Measurements from ENCODE around the gene RSL24D1.

Gene RSL24D1

GRCh38 chr15:55239440-55240124 lies 42.8 kb upstream of the RSL24D1 start:
- CTCF ChIA-PET = no interaction called here
- POLR2A ChIA-PET = no interaction called here
- TF ChIP-seq PKNOX1 (IDR thresholded peaks at IDR 0.05) (no peak), ELF4 (IDR thresholded peaks at IDR 0.05) (no peak), HDGF (IDR thresholded peaks at IDR 0.05; ENCODE audit: borderline replicate concordance) (no peak), SUZ12 (IDR thresholded peaks at IDR 0.05) (no peak), FOXA1 (IDR thresholded peaks at IDR 0.05) (no peak), TARDBP (IDR thresholded peaks at IDR 0.05) (no peak), ZNF384 (IDR thresholded peaks at IDR 0.05) (no peak), LEF1 (IDR thresholded peaks at IDR 0.05; ENCODE audit: borderline replicate concordance) (no peak), L3MBTL2 (conservative IDR thresholded peaks at IDR 0.05) (no peak)
- DNase-seq (ENCODE audit: extremely low spot score) = no peak

GRCh38 chr15:55238877-55239276 lies 42.1 kb upstream of the RSL24D1 start:
- ChIA-PET CTCF (no interaction called here), POLR2A (no interaction called here)
- TF ChIP-seq FOXM1 (IDR thresholded peaks at IDR 0.05; ENCODE audit: borderline replicate concordance) = no peak
- TF ChIP-seq BHLHE40 (IDR thresholded peaks at IDR 0.05; ENCODE audit: borderline replicate concordance) = no peak
- TF ChIP-seq LEF1 (IDR thresholded peaks at IDR 0.05; ENCODE audit: borderline replicate concordance) = no peak
- no peak for TF ChIP-seq TARDBP (IDR thresholded peaks at IDR 0.05)
- no peak for TF ChIP-seq ZNF384 (IDR thresholded peaks at IDR 0.05)
- no peak for TF ChIP-seq HDGF (IDR thresholded peaks at IDR 0.05; ENCODE audit: borderline replicate concordance)
- no peak for TF ChIP-seq SUZ12 (IDR thresholded peaks at IDR 0.05)
- no peak for TF ChIP-seq CTBP1 (IDR thresholded peaks at IDR 0.05; ENCODE audit: borderline replicate concordance)
- no peak for TF ChIP-seq SP1 (IDR thresholded peaks at IDR 0.05)
- no peak for DNase-seq (ENCODE audit: extremely low spot score)

GRCh38 chr15:55237219-55238130 lies 40.7 kb upstream of the RSL24D1 start:
- ChIA-PET POLR2A (no interaction called here), CTCF (no interaction called here)
- TF ChIP-seq FOXK2 (IDR thresholded peaks at IDR 0.05) = no peak
- no peak for TF ChIP-seq ELF4 (IDR thresholded peaks at IDR 0.05)
- DNase-seq (ENCODE audit: extremely low spot score) = no peak

GRCh38 chr15:55235546-55236036 lies 38.9 kb upstream of the RSL24D1 start:
- ChIA-PET CTCF (no interaction called here), POLR2A (no interaction called here)
- TF ChIP-seq HDGF (IDR thresholded peaks at IDR 0.05; ENCODE audit: borderline replicate concordance) (no peak), L3MBTL2 (conservative IDR thresholded peaks at IDR 0.05) (no peak), LEF1 (IDR thresholded peaks at IDR 0.05; ENCODE audit: borderline replicate concordance) (no peak), PKNOX1 (IDR thresholded peaks at IDR 0.05) (no peak), SUZ12 (IDR thresholded peaks at IDR 0.05) (no peak), FOXK2 (IDR thresholded peaks at IDR 0.05) (no peak), ZNF384 (IDR thresholded peaks at IDR 0.05) (no peak), NFRKB (IDR thresholded peaks at IDR 0.05) (no peak), FOXA1 (IDR thresholded peaks at IDR 0.05) (no peak), ELF4 (IDR thresholded peaks at IDR 0.05) (no peak), CTBP1 (IDR thresholded peaks at IDR 0.05; ENCODE audit: borderline replicate concordance) (no peak), TARDBP (IDR thresholded peaks at IDR 0.05) (no peak), ARNT (IDR thresholded peaks at IDR 0.05) (no peak), SP1 (IDR thresholded peaks at IDR 0.05) (no peak), BHLHE40 (IDR thresholded peaks at IDR 0.05; ENCODE audit: borderline replicate concordance) (no peak), FOXM1 (IDR thresholded peaks at IDR 0.05; ENCODE audit: borderline replicate concordance) (no peak)
- DNase-seq (ENCODE audit: extremely low spot score) = no peak

- DNase-seq (ENCODE audit: extremely low spot score) = no peak
- TF ChIP-seq L3MBTL2 (conservative IDR thresholded peaks at IDR 0.05) (no peak), ARNT (IDR thresholded peaks at IDR 0.05) (no peak), NFRKB (IDR thresholded peaks at IDR 0.05) (no peak), HDGF (IDR thresholded peaks at IDR 0.05; ENCODE audit: borderline replicate concordance) (no peak), ELF4 (IDR thresholded peaks at IDR 0.05) (no peak), FOXK2 (IDR thresholded peaks at IDR 0.05) (no peak), CTBP1 (IDR thresholded peaks at IDR 0.05; ENCODE audit: borderline replicate concordance) (no peak), PKNOX1 (IDR thresholded peaks at IDR 0.05) (no peak), FOXM1 (IDR thresholded peaks at IDR 0.05; ENCODE audit: borderline replicate concordance) (no peak), SP1 (IDR thresholded peaks at IDR 0.05) (no peak), ZNF384 (IDR thresholded peaks at IDR 0.05) (no peak), FOXA1 (IDR thresholded peaks at IDR 0.05) (no peak), LEF1 (IDR thresholded peaks at IDR 0.05; ENCODE audit: borderline replicate concordance) (no peak), TARDBP (IDR thresholded peaks at IDR 0.05) (no peak), SUZ12 (IDR thresholded peaks at IDR 0.05) (no peak), BHLHE40 (IDR thresholded peaks at IDR 0.05; ENCODE audit: borderline replicate concordance) (no peak)
- ChIA-PET CTCF (no interaction called here), POLR2A (no interaction called here)
These were observed 38.0 kb upstream of the RSL24D1 start for GRCh38 chr15:55234800-55235104.

Data from HEK293T (cell line).